Astrocyte (in vitro differentiated cells and primary cell): ENCODE data around the gene IBSP. TPM values are rescaled to one million over a fixed set of nuclear protein-coding genes. Genes with fewer than 3 reads are reported as not detected.

Source experiments
- DNase-seq: peaks from one replicate; pipeline ENCODE4 v3.0.0-alpha.2; 2010; ENCODE audit warnings: low read depth
- FAIRE-seq: peaks from 2 replicates; lab custom pipeline; 2011; peaks lifted over from hg19 to GRCh38; lab: Jason Lieb, UNC
- H2AFZ ChIP-seq: 2 replicates; pipeline ENCODE4 v1.6.0; 2012; ENCODE audit warnings: low read depth, low read length, inconsistent platforms
- H3K27ac ChIP-seq: 2 replicates; pipeline ENCODE4 v1.5.1; 2011; ENCODE audit warnings: low read depth, low read length, inconsistent platforms
- H3K27me3 ChIP-seq: 2 replicates; pipeline ENCODE4 v1.6.0; 2011; ENCODE audit warnings: low read length, inconsistent platforms; ENCODE audit not compliant: insufficient read depth
- H3K36me3 ChIP-seq: 2 replicates; pipeline ENCODE4 v1.5.1; 2011; ENCODE audit warnings: low read length, inconsistent platforms; ENCODE audit not compliant: insufficient read depth
- H3K4me1 ChIP-seq: 2 replicates; pipeline ENCODE4 v1.5.1; 2011; ENCODE audit warnings: low read length, inconsistent platforms; ENCODE audit not compliant: insufficient read depth
- H3K4me2 ChIP-seq: 2 replicates; pipeline ENCODE4 v1.6.0; 2012; ENCODE audit warnings: low read length, inconsistent platforms
- H3K4me3 ChIP-seq: 2 replicates; pipeline ENCODE4 v1.5.1; 2011; ENCODE audit warnings: low read depth, mild to moderate bottlenecking, low read length, inconsistent platforms; ENCODE audit not compliant: insufficient read depth
- H3K79me2 ChIP-seq: 2 replicates; pipeline ENCODE4 v1.6.0; 2012; ENCODE audit warnings: mild to moderate bottlenecking, low read length, inconsistent platforms; ENCODE audit not compliant: insufficient read depth
- H3K9ac ChIP-seq: 2 replicates; pipeline ENCODE4 v1.6.0; 2012; ENCODE audit warnings: mild to moderate bottlenecking, low read length, inconsistent platforms
- H3K9me3 ChIP-seq: 2 replicates; pipeline ENCODE4 v1.5.1; 2012; ENCODE audit warnings: low read depth, mild to moderate bottlenecking, low read length, inconsistent platforms; ENCODE audit not compliant: insufficient read depth
- H4K20me1 ChIP-seq: 2 replicates; pipeline ENCODE4 v1.6.0; 2012; ENCODE audit warnings: low read length, inconsistent platforms; ENCODE audit not compliant: insufficient read depth
- H3K27ac Mint-ChIP-seq: one replicate; pipeline ENCODE4 v1.8.0; 2021; ENCODE audit warnings: mild to moderate bottlenecking, mixed read lengths; ENCODE audit not compliant: unreplicated experiment
- H3K27me3 Mint-ChIP-seq: one replicate; pipeline ENCODE4 v1.8.0; 2021; ENCODE audit warnings: low read depth, mixed read lengths; ENCODE audit not compliant: unreplicated experiment
- H3K36me3 Mint-ChIP-seq: one replicate; pipeline ENCODE4 v1.8.0; 2021; ENCODE audit warnings: low read depth, mixed read lengths; ENCODE audit not compliant: unreplicated experiment
- H3K4me1 Mint-ChIP-seq: one replicate; pipeline ENCODE4 v1.8.0; 2021; ENCODE audit warnings: low read depth, mixed read lengths; ENCODE audit not compliant: unreplicated experiment
- H3K4me3 Mint-ChIP-seq: one replicate; pipeline ENCODE4 v1.8.0; 2021; ENCODE audit warnings: mild to moderate bottlenecking, moderate library complexity, mixed read lengths; ENCODE audit not compliant: unreplicated experiment
- H3K9me3 Mint-ChIP-seq: one replicate; pipeline ENCODE4 v1.8.0; 2021; ENCODE audit warnings: mild to moderate bottlenecking, mixed read lengths; ENCODE audit not compliant: unreplicated experiment
- CTCF ChIP-seq: IDR thresholded peaks from 2 replicates; pipeline ENCODE4 v1.5.1; 2011; ENCODE audit warnings: low read depth, mild to moderate bottlenecking, inconsistent platforms, low read length, moderate library complexity; ENCODE audit not compliant: insufficient read depth
- EZH2 ChIP-seq: IDR thresholded peaks from 2 replicates; pipeline ENCODE4 v1.6.1; 2012; ENCODE audit warnings: mild to moderate bottlenecking, low read length, inconsistent platforms; ENCODE audit not compliant: insufficient read depth
- total RNA-seq: library from RNA; stranded (reverse); gene quantifications from 2 replicates; pipeline ENCODE4 v1.2.1, GENCODE V29; 2021

IBSP gene
- total RNA-seq, 1 donor from 2014 or later: not detected

DNA sequence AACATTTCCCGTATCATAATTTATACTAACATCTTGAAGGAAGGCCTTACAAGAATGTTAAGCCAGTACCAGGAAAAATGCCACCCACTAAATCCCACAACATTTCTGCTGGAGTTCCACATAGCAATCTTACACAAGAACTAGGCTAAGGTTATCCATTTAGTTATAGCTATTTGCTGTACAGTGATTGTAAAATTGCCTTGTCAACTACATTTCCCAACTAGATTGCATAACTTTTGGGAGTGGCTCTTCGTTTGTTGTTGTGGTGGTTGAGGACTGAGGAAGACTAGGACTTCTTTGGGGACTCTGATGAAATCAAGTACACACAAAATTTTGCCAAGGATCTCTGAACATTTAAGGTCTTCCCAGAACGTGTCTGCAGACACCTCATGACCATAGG lies 8.0 kb downstream of the IBSP start:
- no peak overlapping the region for H3K27ac ChIP-seq
- TF ChIP-seq EZH2 (no peak), CTCF (no peak)
- no peak for FAIRE-seq

DNA sequence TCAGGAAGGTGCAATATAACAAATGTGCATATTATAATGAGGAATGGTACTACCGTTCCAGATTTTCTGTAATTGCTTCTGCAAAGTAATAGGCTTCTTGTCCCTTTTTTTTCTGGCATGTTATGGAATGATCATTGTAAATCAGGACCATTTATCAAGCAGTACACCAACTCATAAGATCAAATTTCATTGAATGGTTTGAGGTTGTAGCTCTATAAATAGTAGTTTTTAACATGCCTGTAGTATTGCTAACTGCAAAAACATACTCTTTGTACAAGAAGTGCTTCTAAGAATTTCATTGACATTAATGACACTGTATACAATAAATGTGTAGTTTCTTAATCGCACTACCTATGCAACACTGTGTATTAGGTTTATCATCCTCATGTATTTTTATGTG lies 12.6 kb downstream of the IBSP start:
- DNase-seq (peak; percentile 44), FAIRE-seq (no peak)
- no peaks in the 10 kb centered on the region for H3K36me3 ChIP-seq
- H3K4me1 ChIP-seq: no peaks in the 10 kb centered on the region
- peak overlapping the region; percentile 29 for H3K4me2 ChIP-seq
- no peak overlapping the region for H3K27ac ChIP-seq
- Mint-ChIP-seq H3K27ac (no peak overlapping the region), H3K9me3 (peaks cover 3% of the 10 kb centered on the region), H3K4me3 (no peak overlapping the region), H3K4me1 (no peaks in the 10 kb centered on the region), H3K27me3 (no peaks in the 10 kb centered on the region), H3K36me3 (no peaks in the 10 kb centered on the region)
- H3K79me2 ChIP-seq: no peaks in the 10 kb centered on the region
- no peak overlapping the region for H3K9ac ChIP-seq
- H2AFZ ChIP-seq: no peak overlapping the region
- H3K4me3 ChIP-seq: no peak overlapping the region
- H4K20me1 ChIP-seq: no peaks in the 10 kb centered on the region
- no peaks in the 10 kb centered on the region for H3K9me3 ChIP-seq
- no peaks in the 10 kb centered on the region for H3K27me3 ChIP-seq
- no peak for TF ChIP-seq EZH2
- TF ChIP-seq CTCF: no peak

More for the DNA sequence above, 8.0 kb downstream of the IBSP start:
- no peak overlapping the region for H3K9ac ChIP-seq
- Mint-ChIP-seq H3K36me3 (no peaks in the 10 kb centered on the region), H3K9me3 (peaks cover 2% of the 10 kb centered on the region), H3K4me3 (no peak overlapping the region), H3K4me1 (peaks cover 8% of the 10 kb centered on the region), H3K27ac (no peak overlapping the region), H3K27me3 (no peaks in the 10 kb centered on the region)
- H3K4me2 ChIP-seq: no peak overlapping the region
- H3K4me3 ChIP-seq: no peak overlapping the region
- no peaks in the 10 kb centered on the region for H3K27me3 ChIP-seq
- no peaks in the 10 kb centered on the region for H4K20me1 ChIP-seq
- H3K79me2 ChIP-seq: no peaks in the 10 kb centered on the region
- DNase-seq: peak; percentile 14
- H3K4me1 ChIP-seq: peaks cover 5% of the 10 kb centered on the region
- no peaks in the 10 kb centered on the region for H3K36me3 ChIP-seq
- H3K9me3 ChIP-seq: no peaks in the 10 kb centered on the region
- no peak overlapping the region for H2AFZ ChIP-seq

- TF ChIP-seq CTCF: no peak
- TF ChIP-seq EZH2: no peak
- Histone ChIP-seq H4K20me1 (no peaks in the 10 kb centered on the region), H3K27ac (peak overlapping the region; percentile 93), H3K36me3 (no peaks in the 10 kb centered on the region), H2AFZ (peak overlapping the region; percentile 80), H3K9ac (peak overlapping the region; percentile 74), H3K79me2 (no peaks in the 10 kb centered on the region), H3K9me3 (no peaks in the 10 kb centered on the region), H3K27me3 (no peaks in the 10 kb centered on the region), H3K4me2 (peak overlapping the region; percentile 46), H3K4me3 (no peak overlapping the region), H3K4me1 (peaks cover 13% of the 10 kb centered on the region)
- Mint-ChIP-seq H3K9me3 (peaks cover 8% of the 10 kb centered on the region), H3K4me1 (peaks cover 15% of the 10 kb centered on the region), H3K36me3 (peaks cover 3% of the 10 kb centered on the region), H3K4me3 (no peak overlapping the region), H3K27me3 (no peaks in the 10 kb centered on the region), H3K27ac (peak overlapping the region; percentile 100)
- DNase-seq: peak; percentile 89
- FAIRE-seq: no peak
Observed at GRCh38 chr4:87819281-87819919, 20.0 kb downstream of the IBSP start.
